Measurements from ENCODE around the gene CTNNA2. TPM values are rescaled to one million over a fixed set of nuclear protein-coding genes. Genes with fewer than 3 reads are reported as not detected.
"Not testable (repeated sequence)": the region's sequence is repeated elsewhere in the genome, so short reads cannot be mapped to it uniquely, and the experiment has no call there.

CTNNA2 gene
- total RNA-seq, 1 donor from 2014 or later = 2.9 TPM

- intact Hi-C loops (cut with DNase I) = no loop called here
- TF ChIP-seq CTCF (IDR thresholded peaks at IDR 0.05) (no peak), POLR2AphosphoS5 (IDR thresholded peaks at IDR 0.05; ENCODE audit: insufficient read depth in 1 of 2, low read depth in 1 of 2) (no peak), POLR2A (IDR thresholded peaks at IDR 0.05) (no peak)
- no peaks in the 10 kb centered on the region for H3K27me3 ChIP-seq
- no peaks in the 10 kb centered on the region for H3K4me1 ChIP-seq
- H3K9me3 ChIP-seq = no peaks in the 10 kb centered on the region
- H3K36me3 ChIP-seq = no peaks in the 10 kb centered on the region
- H3K27ac ChIP-seq = no peak overlapping the region
- no peak for DNase-seq (ENCODE audit: extremely low spot score in 2 of 2)
- H3K4me3 ChIP-seq = no peak overlapping the region
Observed at GRCh38 chr2:80145499-80145898, 632.6 kb downstream of the CTNNA2 start.

DNA sequence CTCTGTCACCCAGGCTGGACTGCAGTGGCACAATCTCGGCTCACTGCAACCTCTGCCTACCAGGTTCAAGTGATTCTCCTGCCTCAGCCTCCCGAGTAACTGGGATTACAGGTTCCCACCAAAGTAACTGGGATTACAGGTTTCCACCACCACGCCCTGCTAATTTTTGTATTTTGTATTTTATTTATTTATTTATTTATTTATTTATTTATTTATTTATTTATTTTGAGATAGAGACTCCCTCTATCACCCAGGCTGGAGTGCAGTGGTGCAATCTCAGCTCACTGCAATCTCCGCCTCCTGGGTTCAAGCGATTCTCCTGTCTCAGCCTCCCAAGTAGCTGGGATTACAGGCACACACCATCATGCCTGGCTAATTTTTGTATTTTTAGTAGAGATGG lies 633.9 kb downstream of the CTNNA2 start:
- H3K9me3 ChIP-seq; H3K27me3 ChIP-seq; H3K4me3 ChIP-seq; H3K36me3 ChIP-seq; intact Hi-C loops (cut with DNase I); H3K4me1 ChIP-seq; DNase-seq (ENCODE audit: extremely low spot score in 2 of 2); H3K27ac ChIP-seq: not testable (repeated sequence)

DNA sequence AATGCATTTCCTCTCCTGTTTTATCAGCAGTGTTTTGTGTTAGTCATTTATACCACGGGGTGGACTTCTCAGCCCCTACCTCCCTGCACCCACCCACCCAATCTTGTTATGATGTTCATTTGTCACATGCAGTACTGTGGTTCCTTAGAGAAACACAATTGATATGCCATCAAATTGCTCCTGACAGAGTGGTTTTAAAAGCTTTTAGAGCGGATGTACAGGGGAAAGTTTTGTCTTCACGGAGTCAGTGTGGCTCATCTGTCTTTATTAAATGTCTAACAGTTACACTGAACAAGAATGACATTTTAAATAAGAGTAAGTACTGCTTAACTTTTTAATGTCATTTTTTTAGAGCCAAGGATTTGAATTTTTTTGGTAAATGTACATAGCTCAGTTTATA lies 634.8 kb downstream of the CTNNA2 start:
- no peaks in the 10 kb centered on the region for H3K9me3 ChIP-seq
- DNase-seq (ENCODE audit: extremely low spot score in 2 of 2) = no peak
- H3K36me3 ChIP-seq = no peaks in the 10 kb centered on the region
- TF ChIP-seq POLR2A (IDR thresholded peaks at IDR 0.05) (no peak), CTCF (IDR thresholded peaks at IDR 0.05) (no peak), POLR2AphosphoS5 (IDR thresholded peaks at IDR 0.05; ENCODE audit: insufficient read depth in 1 of 2, low read depth in 1 of 2) (no peak)
- H3K4me1 ChIP-seq = no peaks in the 10 kb centered on the region
- intact Hi-C loops (cut with DNase I) = no loop called here
- H3K4me3 ChIP-seq = no peak overlapping the region
- H3K27me3 ChIP-seq = no peaks in the 10 kb centered on the region
- H3K27ac ChIP-seq = no peak overlapping the region

DNA sequence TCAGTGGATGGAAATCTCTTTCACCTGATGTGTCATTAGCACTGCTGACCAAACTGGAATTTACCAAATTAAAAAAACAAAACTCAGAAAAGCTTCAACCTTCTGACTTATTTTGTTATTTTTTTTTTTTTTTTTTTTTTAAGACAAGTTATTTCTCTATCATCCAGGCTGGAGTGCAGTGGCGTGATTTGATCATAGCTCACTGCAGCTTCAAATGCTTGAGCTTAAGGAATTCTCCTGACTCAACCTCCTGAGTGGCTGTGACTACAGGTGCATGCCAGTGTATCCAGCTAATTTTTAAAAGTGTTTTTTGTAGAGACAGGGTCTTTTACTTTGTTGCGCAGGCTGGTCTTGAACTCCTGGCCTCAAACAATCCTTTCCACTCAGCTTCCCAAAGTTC lies 636.1 kb downstream of the CTNNA2 start:
- Histone ChIP-seq H3K36me3 (no peaks in the 10 kb centered on the region), H3K9me3 (no peaks in the 10 kb centered on the region), H3K4me1 (no peaks in the 10 kb centered on the region), H3K27ac (no peak overlapping the region), H3K4me3 (no peak overlapping the region), H3K27me3 (no peaks in the 10 kb centered on the region)
- intact Hi-C loops (cut with DNase I) = no loop called here
- TF ChIP-seq POLR2AphosphoS5 (IDR thresholded peaks at IDR 0.05; ENCODE audit: insufficient read depth in 1 of 2, low read depth in 1 of 2) (no peak), POLR2A (IDR thresholded peaks at IDR 0.05) (no peak), CTCF (IDR thresholded peaks at IDR 0.05) (no peak)
- no peak for DNase-seq (ENCODE audit: extremely low spot score in 2 of 2)

DNA sequence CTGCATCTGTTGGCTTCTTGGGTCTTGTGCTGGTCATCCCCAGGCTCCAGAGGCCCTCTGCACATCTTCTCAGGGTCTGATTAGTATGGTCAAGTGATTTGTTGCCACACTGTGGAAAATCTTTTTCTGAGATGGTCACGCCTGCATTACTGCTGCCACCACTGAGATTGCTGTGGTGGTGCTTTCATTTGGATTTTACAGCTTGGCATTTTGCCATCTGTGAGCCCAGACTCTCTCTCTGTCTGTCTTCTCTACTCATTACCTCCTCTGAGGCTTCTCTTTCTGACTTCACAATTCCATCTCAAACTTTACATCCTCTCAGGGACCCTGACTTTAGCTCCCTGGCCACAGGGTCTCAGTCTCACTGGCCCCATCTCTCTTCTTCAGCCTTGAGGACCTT lies 637.1 kb downstream of the CTNNA2 start:
- no peak for TF ChIP-seq POLR2AphosphoS5 (IDR thresholded peaks at IDR 0.05; ENCODE audit: insufficient read depth in 1 of 2, low read depth in 1 of 2)
- intact Hi-C loops (cut with DNase I) = no loop called here
- DNase-seq (ENCODE audit: extremely low spot score in 2 of 2) = no peak
- H3K36me3 ChIP-seq = no peaks in the 10 kb centered on the region
- H3K4me1 ChIP-seq = no peaks in the 10 kb centered on the region
- no peak overlapping the region for H3K27ac ChIP-seq
- H3K4me3 ChIP-seq = no peak overlapping the region
- H3K9me3 ChIP-seq = no peaks in the 10 kb centered on the region
- H3K27me3 ChIP-seq = no peaks in the 10 kb centered on the region

GRCh38 chr2:80151248-80151647 lies 638.4 kb downstream of the CTNNA2 start:
- no peaks in the 10 kb centered on the region for H3K9me3 ChIP-seq
- no peaks in the 10 kb centered on the region for H3K4me1 ChIP-seq
- TF ChIP-seq CTCF (IDR thresholded peaks at IDR 0.05) (no peak), POLR2A (IDR thresholded peaks at IDR 0.05) (no peak), POLR2AphosphoS5 (IDR thresholded peaks at IDR 0.05; ENCODE audit: insufficient read depth in 1 of 2, low read depth in 1 of 2) (no peak)
- no peak for DNase-seq (ENCODE audit: extremely low spot score in 2 of 2)
- no peak overlapping the region for H3K27ac ChIP-seq
- no peak overlapping the region for H3K4me3 ChIP-seq
- intact Hi-C loops (cut with DNase I) = no loop called here
- H3K27me3 ChIP-seq = no peaks in the 10 kb centered on the region
- no peaks in the 10 kb centered on the region for H3K36me3 ChIP-seq

All from vagina (tissue), 2 donors.